Hepatocyte (in vitro differentiated cells): ENCODE data around the gene IVD. TPM values are rescaled to one million over a fixed set of nuclear protein-coding genes. Genes with fewer than 3 reads are reported as not detected.

Source experiments
- DNase-seq: peaks from one replicate; pipeline ENCODE4 v3.0.0-alpha.2; 2016; ENCODE audit warnings: low spot score
- H2AFZ ChIP-seq: fragments of 200-600 bp; sonication (generic); 2 replicates; pipeline ENCODE4 v1.6.0; 2016; ENCODE audit warnings: antibody characterized with exemption, mild to moderate bottlenecking
- H3K27ac ChIP-seq: fragments of 200-600 bp; sonication (generic); 2 replicates; pipeline ENCODE4 v1.5.1; 2016; ENCODE audit warnings: mild to moderate bottlenecking
- H3K27me3 ChIP-seq: fragments of 200-600 bp; sonication (generic); 2 replicates; pipeline ENCODE4 v1.6.1; 2016
- H3K36me3 ChIP-seq: fragments of 200-600 bp; sonication (generic); replicated peaks from 2 replicates; pipeline ENCODE4 v1.5.1; 2016; ENCODE audit warnings: low read depth; ENCODE audit not compliant: insufficient read depth
- H3K4me1 ChIP-seq: fragments of 200-600 bp; sonication (generic); 2 replicates; pipeline ENCODE4 v1.5.1; 2016; ENCODE audit warnings: mild to moderate bottlenecking, moderate library complexity; ENCODE audit not compliant: insufficient read depth
- H3K4me2 ChIP-seq: fragments of 200-600 bp; sonication (generic); 2 replicates; pipeline ENCODE4 v1.6.0; 2016
- H3K4me3 ChIP-seq: fragments of 200-600 bp; sonication (generic); 2 replicates; pipeline ENCODE4 v1.5.1; 2016; ENCODE audit warnings: mild to moderate bottlenecking
- H3K79me2 ChIP-seq: fragments of 200-600 bp; sonication (generic); 2 replicates; pipeline ENCODE4 v1.6.0; 2017; ENCODE audit warnings: mild to moderate bottlenecking
- H3K9me2 ChIP-seq: fragments of 200-600 bp; sonication (generic); replicated peaks from 2 replicates; pipeline ENCODE4 v1.6.0; 2017; ENCODE audit warnings: mild to moderate bottlenecking; ENCODE audit not compliant: insufficient read depth
- H3K9me3 ChIP-seq: fragments of 200-600 bp; sonication (generic); 2 replicates; pipeline ENCODE4 v1.5.1; 2016; ENCODE audit warnings: low read depth, mild to moderate bottlenecking
- H4K20me1 ChIP-seq: fragments of 200-600 bp; sonication (generic); 2 replicates; pipeline ENCODE4 v1.6.0; 2016; ENCODE audit warnings: mild to moderate bottlenecking; ENCODE audit not compliant: insufficient read depth, poor library complexity, severe bottlenecking
- CTCF ChIP-seq: fragments of 200-600 bp; sonication (generic); IDR thresholded peaks from 2 replicates; pipeline ENCODE4 v1.5.1; 2016; ENCODE audit warnings: antibody characterized with exemption, mild to moderate bottlenecking; ENCODE audit not compliant: poor library complexity
- EZH2 ChIP-seq: fragments of 200-600 bp; sonication (generic); IDR thresholded peaks from 2 replicates; pipeline ENCODE4 v1.6.1; 2016; ENCODE audit warnings: antibody characterized with exemption, mild to moderate bottlenecking, borderline replicate concordance
- EZH2phosphoT487 ChIP-seq: fragments of 200-600 bp; sonication (generic); IDR thresholded peaks from one replicate; pipeline ENCODE4 v1.6.1; 2018; ENCODE audit warnings: antibody characterized with exemption, mild to moderate bottlenecking, low read depth, moderate library complexity; ENCODE audit not compliant: unreplicated experiment, severe bottlenecking
- WGBS: methylation state at CpG from one replicate; pipeline ENCODE4 v1.1.6; 2016; ENCODE audit warnings: low lambda C conversion rate; ENCODE audit errors: missing lambda C conversion rate; 5-methylcytosine and 5-hydroxymethylcytosine counted together
- polyA plus RNA-seq: library from polyadenylated mRNA; unstranded; fragments of >200 nt; fragmentation: Nextera tagmentation; extraction: Ambion mirVana; gene quantifications from 2 replicates; pipeline ENCODE4 v1.2.1, GENCODE V29; 2016
- total RNA-seq: library from RNA; depleted of rRNA; stranded (reverse); fragments of >200 nt; gene quantifications from 2 replicates; pipeline ENCODE4 v1.2.3, GENCODE V29; 2014

The IVD gene
- total and polyA plus RNA-seq, 2 experiments from 2014 or later: 31.5 to 71.6 TPM

DNA sequence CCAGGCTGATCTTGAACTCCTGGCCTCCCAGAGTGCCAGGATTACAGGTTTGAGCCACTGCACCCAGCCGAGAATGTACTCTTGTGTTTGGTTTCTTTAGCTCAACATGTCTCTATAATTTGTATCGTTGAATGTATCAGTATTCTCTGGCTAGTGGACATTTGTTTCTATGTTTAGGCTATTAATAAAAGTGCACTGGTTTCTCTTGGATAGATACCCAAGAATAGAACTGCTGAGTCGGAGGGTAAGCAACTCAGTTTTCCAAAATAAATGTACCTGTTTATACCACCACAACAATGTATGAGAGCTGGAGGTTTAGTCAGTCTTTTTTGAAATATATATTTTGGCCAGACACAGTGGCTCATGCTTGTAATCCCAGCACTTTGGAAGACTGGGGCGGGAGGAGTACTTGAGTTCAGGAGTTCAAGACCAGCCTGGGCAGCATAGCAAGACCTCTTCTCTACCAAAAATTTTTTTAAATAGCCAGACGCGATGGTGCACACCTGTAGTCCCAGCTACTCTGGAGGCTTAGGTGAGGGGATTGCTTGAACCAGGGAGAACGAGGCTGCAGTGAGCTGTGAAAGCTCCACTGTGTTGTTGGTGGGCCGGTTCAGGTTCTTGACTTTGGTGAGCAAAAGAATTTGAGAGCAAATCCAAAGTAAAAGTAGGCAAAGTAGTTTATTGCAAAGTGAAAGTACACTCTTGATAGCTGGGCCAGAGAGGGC lies 7.7 kb upstream of the IVD start:
- H3K4me2 ChIP-seq: no peak overlapping the region

DNA sequence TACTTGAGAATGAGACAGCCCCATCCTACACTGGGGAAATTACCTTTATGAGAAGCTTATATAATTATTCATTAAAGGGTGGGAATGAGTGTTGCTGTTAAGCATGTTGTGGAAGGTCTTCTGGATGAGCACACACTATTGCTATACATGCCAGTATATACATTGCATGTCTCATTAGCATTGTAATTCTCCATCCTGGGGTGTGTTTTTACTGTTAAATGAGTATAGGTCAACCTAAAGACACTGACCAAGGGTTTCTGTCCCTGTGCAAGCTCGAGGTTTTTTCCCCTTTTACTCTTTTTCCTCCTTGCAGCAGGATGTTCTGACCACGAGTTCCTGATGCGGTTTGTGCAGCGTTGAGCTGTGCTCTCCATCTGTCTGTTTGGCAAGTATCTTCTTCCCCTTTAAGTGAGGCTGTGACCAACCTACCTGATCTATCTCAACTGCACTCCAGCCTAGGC lies 7.2 kb upstream of the IVD start:
- 96% methylated on average over 4 of the region's 4 CpGs for WGBS
- H3K27me3 ChIP-seq: no peaks in the 10 kb centered on the region
- no peak overlapping the region for H3K4me2 ChIP-seq
- H4K20me1 ChIP-seq: no peaks in the 10 kb centered on the region
- no peaks in the 10 kb centered on the region for H3K36me3 ChIP-seq
- no peak overlapping the region for H2AFZ ChIP-seq
- DNase-seq: no peak
- H3K4me3 ChIP-seq: no peak overlapping the region
- H3K4me1 ChIP-seq: no peaks in the 10 kb centered on the region
- no peaks in the 10 kb centered on the region for H3K9me2 ChIP-seq
- H3K27ac ChIP-seq: no peak overlapping the region
- no peaks in the 10 kb centered on the region for H3K9me3 ChIP-seq
- no peak for TF ChIP-seq CTCF
- no peak for TF ChIP-seq EZH2
- TF ChIP-seq EZH2phosphoT487: no peak
- H3K79me2 ChIP-seq: no peaks in the 10 kb centered on the region

More for the DNA sequence above, 7.7 kb upstream of the IVD start:
- H2AFZ ChIP-seq: no peak overlapping the region
- H3K4me3 ChIP-seq: no peak overlapping the region
- H3K27ac ChIP-seq: no peak overlapping the region
- no peaks in the 10 kb centered on the region for H3K79me2 ChIP-seq
- no peaks in the 10 kb centered on the region for H3K36me3 ChIP-seq
- 93% methylated on average over 8 of the region's 8 CpGs for WGBS
- H3K27me3 ChIP-seq: no peaks in the 10 kb centered on the region
- no peaks in the 10 kb centered on the region for H3K9me2 ChIP-seq
- TF ChIP-seq CTCF (no peak), EZH2phosphoT487 (no peak), EZH2 (no peak)
- no peaks in the 10 kb centered on the region for H3K9me3 ChIP-seq
- H4K20me1 ChIP-seq: no peaks in the 10 kb centered on the region
- no peak for DNase-seq
- H3K4me1 ChIP-seq: no peaks in the 10 kb centered on the region

DNA sequence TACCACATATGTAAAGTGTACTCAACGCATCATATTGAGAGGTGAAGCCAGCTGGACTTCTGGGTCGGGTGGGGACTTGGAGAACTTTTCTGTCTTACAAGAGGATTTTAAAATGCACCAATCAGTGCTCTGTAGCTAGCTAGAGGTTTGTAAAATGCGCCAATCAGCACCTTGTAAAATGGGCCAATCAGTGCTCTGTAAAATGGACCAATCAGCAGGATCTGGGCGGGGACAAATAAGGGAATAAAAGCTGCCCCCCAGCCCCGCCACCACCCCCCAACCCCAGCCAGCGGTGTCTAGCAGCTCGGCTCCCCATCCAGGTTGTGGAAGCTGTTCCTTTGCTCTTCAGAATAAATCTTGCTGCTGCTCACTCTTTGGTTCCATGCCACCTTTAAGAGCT lies 6.2 kb upstream of the IVD start:
- WGBS: 93% methylated on average over 6 of the region's 7 CpGs
- no peaks in the 10 kb centered on the region for H3K4me1 ChIP-seq

More for the DNA sequence above, 6.2 kb upstream of the IVD start:
- Histone ChIP-seq H3K79me2 (no peaks in the 10 kb centered on the region), H3K27ac (no peak overlapping the region), H4K20me1 (no peaks in the 10 kb centered on the region), H3K9me3 (no peaks in the 10 kb centered on the region), H3K27me3 (no peaks in the 10 kb centered on the region), H3K4me3 (no peak overlapping the region), H3K9me2 (no peaks in the 10 kb centered on the region), H3K4me2 (no peak overlapping the region), H3K36me3 (no peaks in the 10 kb centered on the region), H2AFZ (no peak overlapping the region)
- no peak for DNase-seq
- no peak for TF ChIP-seq EZH2phosphoT487
- no peak for TF ChIP-seq EZH2
- TF ChIP-seq CTCF: no peak
